IPS-20b (cell line): ENCODE data around the gene NF2.

Experiments
- H3K27ac ChIP-seq: one replicate; pipeline ENCODE4 v1.5.1; 2013; ENCODE audit warnings: low read length
- H3K27me3 ChIP-seq: 2 replicates; pipeline ENCODE4 v1.6.1; 2013; ENCODE audit warnings: mild to moderate bottlenecking, low read length, inconsistent platforms; ENCODE audit not compliant: insufficient read depth
- H3K36me3 ChIP-seq: 2 replicates; pipeline ENCODE4 v1.6.1; 2013; ENCODE audit warnings: low read depth, mild to moderate bottlenecking, inconsistent platforms, low read length, moderate library complexity; ENCODE audit not compliant: insufficient read depth
- H3K4me1 ChIP-seq: 2 replicates; pipeline ENCODE4 v1.6.1; 2013; ENCODE audit warnings: mild to moderate bottlenecking, control low read depth, inconsistent platforms, low read length, moderate library complexity; ENCODE audit not compliant: insufficient read depth
- H3K4me3 ChIP-seq: 2 replicates; pipeline ENCODE4 v1.5.1; 2013; ENCODE audit warnings: mild to moderate bottlenecking, low read length, inconsistent platforms
- H3K9ac ChIP-seq: 2 replicates; pipeline ENCODE4 v1.6.1; 2013; ENCODE audit warnings: low read depth, mild to moderate bottlenecking, inconsistent platforms, low read length, moderate library complexity
- H3K9me3 ChIP-seq: 2 replicates; pipeline ENCODE4 v1.6.1; 2013; ENCODE audit warnings: mild to moderate bottlenecking, low read depth, low read length, inconsistent platforms; ENCODE audit not compliant: insufficient read depth

NF2 gene

GRCh38 chr22:29625090-29625825 is 21.8 kb downstream of the NF2 start:
- Histone ChIP-seq H3K9me3 (no peaks in the 10 kb centered on the region), H3K36me3 (no peaks in the 10 kb centered on the region), H3K4me3 (no peak overlapping the region), H3K4me1 (peaks cover 11% of the 10 kb centered on the region), H3K27ac (no peak overlapping the region), H3K9ac (no peak overlapping the region), H3K27me3 (no peaks in the 10 kb centered on the region)

- Histone ChIP-seq H3K9ac (no peak overlapping the region), H3K9me3 (no peaks in the 10 kb centered on the region), H3K27me3 (no peaks in the 10 kb centered on the region), H3K4me3 (no peak overlapping the region), H3K4me1 (peaks cover 11% of the 10 kb centered on the region), H3K27ac (no peak overlapping the region), H3K36me3 (no peaks in the 10 kb centered on the region)
Measured at GRCh38 chr22:29626497-29627195, 23.2 kb downstream of the NF2 start.

DNA sequence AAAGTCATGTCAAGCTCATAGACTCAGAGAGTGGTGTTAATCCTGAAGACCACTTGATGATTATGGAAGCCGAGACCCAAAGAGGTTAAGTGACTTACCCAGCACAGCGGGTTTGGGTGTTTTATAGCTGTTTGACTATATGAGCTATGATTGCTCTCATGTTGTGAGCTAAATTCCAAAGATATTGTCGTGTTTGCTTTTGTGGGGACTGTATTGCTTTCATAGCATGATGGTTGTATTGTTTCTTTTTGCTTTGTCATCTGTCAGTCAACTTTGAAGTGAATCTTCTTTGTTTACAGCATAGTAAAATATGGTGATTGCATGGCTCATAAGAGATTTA is 23.7 kb downstream of the NF2 start:
- Histone ChIP-seq H3K4me1 (peaks cover 11% of the 10 kb centered on the region), H3K9me3 (no peaks in the 10 kb centered on the region), H3K27ac (no peak overlapping the region), H3K27me3 (no peaks in the 10 kb centered on the region), H3K36me3 (no peaks in the 10 kb centered on the region), H3K9ac (no peak overlapping the region), H3K4me3 (no peak overlapping the region)

DNA sequence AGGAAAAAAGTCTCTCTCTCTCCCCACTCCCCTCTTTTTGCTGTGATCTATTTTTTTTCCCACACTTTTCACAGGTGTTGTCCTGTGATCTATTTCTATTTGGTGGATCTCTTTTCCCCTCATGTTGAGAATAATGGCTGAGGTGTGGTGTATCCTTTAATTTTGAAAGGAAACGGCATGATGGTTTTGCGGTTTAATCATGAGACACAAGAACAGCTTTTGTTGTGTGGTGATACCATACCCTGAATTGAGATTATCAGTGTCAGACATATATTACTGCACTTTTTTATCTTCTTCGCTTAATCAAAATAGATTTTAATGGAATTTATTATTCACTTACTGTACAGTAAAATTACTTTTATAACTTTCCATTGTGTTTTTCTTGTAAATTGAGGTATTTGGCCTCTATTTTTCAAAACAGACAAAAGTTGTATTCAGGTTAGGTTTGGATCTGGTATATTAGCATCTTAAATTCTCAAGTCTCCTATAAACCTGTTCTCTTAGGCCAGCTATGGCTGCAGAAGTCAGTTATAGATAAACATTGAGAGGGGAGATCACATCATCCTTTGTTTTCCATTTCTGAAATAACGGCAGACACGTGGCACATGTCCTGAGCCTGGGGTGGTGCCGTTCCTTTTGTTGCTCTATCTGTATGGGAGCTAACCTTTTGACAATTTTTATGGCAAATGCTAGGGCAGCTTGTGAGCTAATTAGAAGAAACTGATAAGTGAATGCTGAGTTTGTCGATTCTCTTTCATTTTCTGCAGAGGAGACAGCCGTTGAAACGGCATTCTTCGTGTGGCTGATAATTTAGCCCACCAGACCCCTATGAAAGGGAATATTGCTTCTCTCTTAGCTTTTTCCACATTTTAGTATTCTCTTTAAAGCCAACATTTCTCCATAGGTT is 25.8 kb downstream of the NF2 start:
- Histone ChIP-seq H3K9ac (no peak overlapping the region), H3K4me3 (no peak overlapping the region), H3K27ac (no peak overlapping the region)

DNA sequence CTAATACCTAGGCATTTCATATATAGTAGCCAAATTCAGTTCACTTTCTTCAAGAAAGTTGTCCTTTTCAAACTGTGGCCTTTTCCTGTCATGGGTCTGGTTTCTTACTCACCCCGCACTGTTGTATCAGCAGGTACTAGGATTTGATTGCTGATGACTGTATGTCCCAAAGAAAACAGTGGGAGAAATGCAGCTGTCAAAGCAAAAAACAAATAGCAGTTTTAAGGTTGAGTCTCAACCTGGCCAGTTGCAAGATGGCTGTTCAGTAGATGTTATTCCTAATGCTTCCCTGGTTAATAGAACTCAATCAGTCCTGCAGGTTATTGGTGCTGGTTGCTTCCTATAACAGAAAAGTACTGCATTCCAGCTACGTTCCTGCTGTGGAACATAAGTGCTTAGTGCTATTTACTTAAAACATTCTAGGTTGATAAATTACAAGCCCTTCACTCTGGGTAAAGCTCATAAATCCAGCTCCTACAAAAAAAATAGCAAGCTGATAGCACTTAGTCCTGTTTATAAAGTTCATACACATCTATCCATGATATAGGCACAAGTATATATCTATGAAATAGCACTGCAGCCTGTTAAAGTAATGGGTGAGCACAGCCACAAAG is 26.6 kb downstream of the NF2 start:
- H3K4me1 ChIP-seq: peaks cover 11% of the 10 kb centered on the region
- H3K36me3 ChIP-seq: no peaks in the 10 kb centered on the region
- no peak overlapping the region for H3K9ac ChIP-seq
- no peaks in the 10 kb centered on the region for H3K27me3 ChIP-seq
- H3K4me3 ChIP-seq: no peak overlapping the region
- H3K9me3 ChIP-seq: no peaks in the 10 kb centered on the region
- H3K27ac ChIP-seq: no peak overlapping the region

More for the DNA sequence above, 25.8 kb downstream of the NF2 start:
- Histone ChIP-seq H3K4me1 (peaks cover 11% of the 10 kb centered on the region), H3K9me3 (no peaks in the 10 kb centered on the region), H3K27me3 (no peaks in the 10 kb centered on the region), H3K36me3 (no peaks in the 10 kb centered on the region)

DNA sequence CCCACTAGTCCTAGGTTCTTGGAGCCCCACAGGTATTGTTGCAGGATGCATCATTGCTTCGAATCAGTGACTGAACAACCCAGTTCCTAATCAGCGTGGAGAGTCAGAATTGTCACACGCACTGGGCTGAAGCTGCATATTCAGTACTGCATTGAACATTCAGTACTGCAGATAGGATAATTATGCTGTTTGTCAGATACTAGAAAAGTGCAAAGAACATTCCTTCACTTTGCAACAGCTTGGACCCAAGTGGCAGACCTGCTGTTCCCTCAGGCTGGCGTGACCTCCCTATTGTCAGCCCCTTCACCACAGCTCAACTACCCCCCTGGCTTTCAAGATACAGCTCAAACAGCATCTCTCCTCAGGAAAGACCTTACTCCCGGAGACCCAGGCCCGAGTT is 27.6 kb downstream of the NF2 start:
- Histone ChIP-seq H3K9ac (no peak overlapping the region), H3K4me3 (no peak overlapping the region), H3K4me1 (peaks cover 11% of the 10 kb centered on the region), H3K27me3 (no peaks in the 10 kb centered on the region), H3K27ac (no peak overlapping the region), H3K9me3 (no peaks in the 10 kb centered on the region), H3K36me3 (no peaks in the 10 kb centered on the region)

DNA sequence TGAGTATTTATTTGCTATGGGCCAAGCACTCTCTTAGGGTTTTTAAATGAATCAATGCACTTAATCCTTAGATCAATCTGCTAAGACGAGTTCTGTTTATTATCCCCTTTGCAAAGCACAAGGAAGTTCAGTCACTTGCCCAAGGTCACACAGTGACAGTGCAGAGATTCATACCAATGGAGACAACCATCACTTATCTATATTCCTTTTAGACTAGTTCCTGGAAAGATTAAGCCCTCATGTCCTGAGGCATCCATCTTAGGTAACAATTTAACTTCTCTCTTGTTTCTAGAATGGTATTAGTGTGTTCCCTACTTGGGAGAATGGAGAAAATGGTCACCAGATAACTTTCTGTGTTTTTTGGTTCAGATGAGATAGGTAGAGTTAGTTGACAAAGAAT is 28.3 kb downstream of the NF2 start:
- H3K4me3 ChIP-seq: no peak overlapping the region
- H3K27me3 ChIP-seq: no peaks in the 10 kb centered on the region
- H3K9me3 ChIP-seq: no peaks in the 10 kb centered on the region
- H3K4me1 ChIP-seq: peaks cover 11% of the 10 kb centered on the region
- H3K36me3 ChIP-seq: no peaks in the 10 kb centered on the region
- no peak overlapping the region for H3K27ac ChIP-seq
- H3K9ac ChIP-seq: no peak overlapping the region

DNA sequence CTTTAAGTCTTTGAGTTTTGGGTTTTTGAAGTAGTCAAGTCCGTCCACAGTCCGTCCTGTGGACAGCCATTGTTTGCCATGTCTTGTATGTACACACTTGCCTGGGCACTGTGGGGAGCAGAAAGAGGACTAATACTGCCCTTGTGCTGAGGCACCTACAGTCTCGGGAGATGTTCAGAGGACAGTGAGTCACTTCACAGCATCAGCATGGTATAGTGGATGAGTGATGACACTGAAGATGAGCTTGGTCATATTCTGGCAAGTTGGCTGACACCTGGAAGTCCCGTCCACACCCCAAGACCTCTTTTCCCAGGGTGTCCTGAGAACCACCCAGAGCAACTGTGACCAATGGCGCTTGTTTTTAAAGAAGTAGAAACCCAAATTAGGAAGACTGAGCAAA is 29.2 kb downstream of the NF2 start:
- Histone ChIP-seq H3K27ac (no peak overlapping the region), H3K9ac (no peak overlapping the region), H3K9me3 (no peaks in the 10 kb centered on the region), H3K4me3 (no peak overlapping the region), H3K36me3 (peaks cover 5% of the 10 kb centered on the region; the same call in 1 of the 2 replicates), H3K27me3 (no peaks in the 10 kb centered on the region), H3K4me1 (peaks cover 2% of the 10 kb centered on the region; the same call in 1 of the 2 replicates)

GRCh38 chr22:29633514-29634312 is 30.3 kb downstream of the NF2 start:
- H3K36me3 ChIP-seq: peaks cover 7% of the 10 kb centered on the region; the same call in 1 of the 2 replicates
- H3K27me3 ChIP-seq: no peaks in the 10 kb centered on the region
- no peak overlapping the region for H3K9ac ChIP-seq
- no peaks in the 10 kb centered on the region for H3K4me1 ChIP-seq
- no peaks in the 10 kb centered on the region for H3K9me3 ChIP-seq
- no peak overlapping the region for H3K27ac ChIP-seq
- no peak overlapping the region for H3K4me3 ChIP-seq

GRCh38 chr22:29634847-29635246 is 31.4 kb downstream of the NF2 start:
- Histone ChIP-seq H3K36me3 (peaks cover 12% of the 10 kb centered on the region), H3K4me3 (no peak overlapping the region), H3K27me3 (no peaks in the 10 kb centered on the region), H3K9ac (no peak overlapping the region), H3K27ac (no peak overlapping the region), H3K4me1 (no peaks in the 10 kb centered on the region), H3K9me3 (no peaks in the 10 kb centered on the region)
